ENCODE measurements around the gene PKP4. TPM values are rescaled to one million over a fixed set of nuclear protein-coding genes. Genes with fewer than 3 reads are reported as not detected.

The PKP4 gene, protein sequence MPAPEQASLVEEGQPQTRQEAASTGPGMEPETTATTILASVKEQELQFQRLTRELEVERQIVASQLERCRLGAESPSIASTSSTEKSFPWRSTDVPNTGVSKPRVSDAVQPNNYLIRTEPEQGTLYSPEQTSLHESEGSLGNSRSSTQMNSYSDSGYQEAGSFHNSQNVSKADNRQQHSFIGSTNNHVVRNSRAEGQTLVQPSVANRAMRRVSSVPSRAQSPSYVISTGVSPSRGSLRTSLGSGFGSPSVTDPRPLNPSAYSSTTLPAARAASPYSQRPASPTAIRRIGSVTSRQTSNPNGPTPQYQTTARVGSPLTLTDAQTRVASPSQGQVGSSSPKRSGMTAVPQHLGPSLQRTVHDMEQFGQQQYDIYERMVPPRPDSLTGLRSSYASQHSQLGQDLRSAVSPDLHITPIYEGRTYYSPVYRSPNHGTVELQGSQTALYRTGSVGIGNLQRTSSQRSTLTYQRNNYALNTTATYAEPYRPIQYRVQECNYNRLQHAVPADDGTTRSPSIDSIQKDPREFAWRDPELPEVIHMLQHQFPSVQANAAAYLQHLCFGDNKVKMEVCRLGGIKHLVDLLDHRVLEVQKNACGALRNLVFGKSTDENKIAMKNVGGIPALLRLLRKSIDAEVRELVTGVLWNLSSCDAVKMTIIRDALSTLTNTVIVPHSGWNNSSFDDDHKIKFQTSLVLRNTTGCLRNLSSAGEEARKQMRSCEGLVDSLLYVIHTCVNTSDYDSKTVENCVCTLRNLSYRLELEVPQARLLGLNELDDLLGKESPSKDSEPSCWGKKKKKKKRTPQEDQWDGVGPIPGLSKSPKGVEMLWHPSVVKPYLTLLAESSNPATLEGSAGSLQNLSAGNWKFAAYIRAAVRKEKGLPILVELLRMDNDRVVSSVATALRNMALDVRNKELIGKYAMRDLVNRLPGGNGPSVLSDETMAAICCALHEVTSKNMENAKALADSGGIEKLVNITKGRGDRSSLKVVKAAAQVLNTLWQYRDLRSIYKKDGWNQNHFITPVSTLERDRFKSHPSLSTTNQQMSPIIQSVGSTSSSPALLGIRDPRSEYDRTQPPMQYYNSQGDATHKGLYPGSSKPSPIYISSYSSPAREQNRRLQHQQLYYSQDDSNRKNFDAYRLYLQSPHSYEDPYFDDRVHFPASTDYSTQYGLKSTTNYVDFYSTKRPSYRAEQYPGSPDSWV
- 60.8 TPM for total RNA-seq

DNA sequence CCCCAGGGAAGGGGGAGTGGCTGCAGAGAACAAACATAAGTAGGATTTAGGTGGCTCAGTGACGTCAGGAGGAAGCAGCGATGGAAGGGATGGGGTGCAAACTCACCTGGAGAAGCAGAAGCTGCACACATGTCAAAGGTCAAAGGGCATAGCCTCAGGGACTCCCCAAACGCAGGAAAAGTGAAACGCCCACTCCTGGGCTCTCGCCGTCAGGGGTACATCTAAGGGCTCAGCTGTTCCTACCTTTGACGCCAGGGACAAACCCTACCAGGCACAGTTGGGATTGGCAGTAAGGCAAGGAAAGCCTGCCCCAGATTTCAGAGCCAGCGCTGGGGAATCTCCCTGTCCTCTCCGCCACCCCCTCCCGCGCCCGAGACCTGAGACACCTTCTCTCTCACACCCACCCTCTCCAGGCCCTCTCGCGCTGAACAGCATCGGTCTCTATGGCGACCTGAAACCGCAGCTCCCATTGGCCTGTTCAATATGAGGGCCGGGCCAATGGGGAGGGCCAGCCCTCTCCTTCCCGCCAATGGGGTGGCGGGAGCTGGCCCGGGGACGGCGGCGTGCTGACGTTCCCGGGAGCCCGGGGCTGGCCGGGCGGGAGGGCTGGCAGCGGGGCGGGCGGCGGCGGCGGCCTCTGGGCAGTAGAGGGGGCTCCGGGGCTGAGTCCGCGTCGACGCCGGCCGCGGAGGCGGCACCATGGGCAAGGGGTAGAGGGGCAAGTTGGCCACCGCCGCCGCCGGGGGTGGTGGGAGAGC, at the start of gene PKP4, which contains the start of gene CCDC148:
Gene PKP4 (plus strand): TSS at position 644 of the 758 bp plus-strand sequence. CDS start 76,233 bp downstream, outside the sequence.
Gene CCDC148 (minus strand): TSS at position 445 of the 758 bp plus-strand sequence. CDS start 314 bp downstream, at position 131.
- Histone ChIP-seq H3K4me1 (peaks cover 6% of the 10 kb centered on the region in 2 donors), H3K27me3 (no peaks in the 10 kb centered on the region), H3K36me3 (no peaks in the 10 kb centered on the region), H3K9me3 (no peaks in the 10 kb centered on the region), H3K4me3 (peak within 1 kb of the TSS; percentile 70 to 95), H3K27ac (peak within 1 kb of the TSS; percentile 94 to 96)
- intact Hi-C loops (cut with DNase I): loop anchor here (2.0 to 10.0 kb wide), 5 partner anchors 144 to 1256 kb away; partner anchors contain the start of gene MARCHF7
- TF ChIP-seq, protein P1, sequence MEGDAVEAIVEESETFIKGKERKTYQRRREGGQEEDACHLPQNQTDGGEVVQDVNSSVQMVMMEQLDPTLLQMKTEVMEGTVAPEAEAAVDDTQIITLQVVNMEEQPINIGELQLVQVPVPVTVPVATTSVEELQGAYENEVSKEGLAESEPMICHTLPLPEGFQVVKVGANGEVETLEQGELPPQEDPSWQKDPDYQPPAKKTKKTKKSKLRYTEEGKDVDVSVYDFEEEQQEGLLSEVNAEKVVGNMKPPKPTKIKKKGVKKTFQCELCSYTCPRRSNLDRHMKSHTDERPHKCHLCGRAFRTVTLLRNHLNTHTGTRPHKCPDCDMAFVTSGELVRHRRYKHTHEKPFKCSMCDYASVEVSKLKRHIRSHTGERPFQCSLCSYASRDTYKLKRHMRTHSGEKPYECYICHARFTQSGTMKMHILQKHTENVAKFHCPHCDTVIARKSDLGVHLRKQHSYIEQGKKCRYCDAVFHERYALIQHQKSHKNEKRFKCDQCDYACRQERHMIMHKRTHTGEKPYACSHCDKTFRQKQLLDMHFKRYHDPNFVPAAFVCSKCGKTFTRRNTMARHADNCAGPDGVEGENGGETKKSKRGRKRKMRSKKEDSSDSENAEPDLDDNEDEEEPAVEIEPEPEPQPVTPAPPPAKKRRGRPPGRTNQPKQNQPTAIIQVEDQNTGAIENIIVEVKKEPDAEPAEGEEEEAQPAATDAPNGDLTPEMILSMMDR (IDR thresholded peaks at IDR 0.05): peak in 2 of 3 experiments; percentile 13 to 14
- DNase-seq (ENCODE audit: low spot score in 2 of 2): peak; percentile 78 to 94

DNA sequence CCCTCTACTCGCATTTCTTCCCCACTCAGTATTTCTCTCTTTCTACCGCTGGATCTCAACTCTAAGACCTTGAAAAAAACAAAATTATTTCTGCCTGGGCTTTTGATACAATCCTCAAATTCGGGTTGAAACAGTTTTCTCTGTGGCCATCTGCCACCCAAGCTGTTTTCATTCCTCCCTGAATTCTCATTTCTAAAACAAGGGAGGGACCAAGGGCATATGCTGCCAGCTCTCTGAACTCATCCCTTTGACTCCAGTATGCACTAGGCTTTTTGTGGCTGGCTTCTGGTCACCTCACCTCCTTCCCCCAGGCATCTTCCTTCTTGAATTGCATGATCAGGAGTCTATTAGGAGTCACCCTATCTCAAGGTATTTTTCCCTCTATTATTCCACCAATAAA, 49.7 kb upstream of the PKP4 start:
- peaks cover 0 to 23% of the 10 kb centered on the region in 2 donors for H3K9me3 ChIP-seq
- TF ChIP-seq, protein P1 (IDR thresholded peaks at IDR 0.05): no peak
- no peak overlapping the region for H3K4me3 ChIP-seq
- H3K27me3 ChIP-seq: no peaks in the 10 kb centered on the region
- H3K27ac ChIP-seq: no peak overlapping the region
- intact Hi-C loops (cut with DNase I): no loop called here
- DNase-seq (ENCODE audit: low spot score in 2 of 2): no peak
- no peaks in the 10 kb centered on the region for H3K36me3 ChIP-seq
- H3K4me1 ChIP-seq: no peaks in the 10 kb centered on the region

DNA sequence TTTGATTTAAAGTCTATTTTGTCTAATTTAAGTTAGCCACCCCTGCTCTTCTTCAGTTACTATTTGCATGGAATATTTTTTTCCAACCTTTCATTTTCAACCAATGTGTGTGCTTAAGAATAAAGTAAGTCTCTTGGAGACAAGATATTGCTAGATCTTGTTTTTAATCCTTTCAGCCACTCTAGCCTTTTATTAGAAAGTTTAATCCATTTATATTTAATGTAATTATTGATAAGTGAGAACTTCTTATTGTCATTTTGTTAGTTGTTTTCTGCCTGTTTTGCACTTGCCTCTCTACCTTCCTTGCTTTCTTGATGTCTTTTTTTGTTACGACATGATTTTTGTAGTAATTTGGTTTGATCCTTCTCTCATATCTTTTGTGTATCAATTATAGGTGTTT, 46.6 kb upstream of the PKP4 start:
- H3K36me3 ChIP-seq: no peaks in the 10 kb centered on the region

DNA sequence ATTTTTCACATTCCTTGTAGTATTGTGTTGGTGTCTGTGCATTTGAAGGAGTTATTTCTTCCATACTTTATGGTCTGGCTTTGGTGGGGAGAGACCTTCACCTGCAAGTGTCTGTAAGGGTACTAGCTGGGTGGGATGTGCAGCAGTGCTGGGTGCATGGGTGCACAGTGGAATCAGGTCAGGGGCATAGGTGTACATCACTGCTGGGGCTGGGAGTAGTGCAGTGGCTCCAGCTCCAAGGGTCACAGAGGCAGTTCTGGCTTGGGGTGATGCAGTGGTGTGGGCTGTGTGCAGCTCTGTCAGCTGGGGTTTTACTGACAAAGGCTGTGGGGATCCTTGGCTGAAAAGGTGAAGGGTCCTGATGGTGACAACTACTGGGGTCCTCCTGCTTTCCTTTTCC, 45.0 kb upstream of the PKP4 start:
- no peaks in the 10 kb centered on the region for H3K4me1 ChIP-seq
- H3K27ac ChIP-seq: no peak overlapping the region
- no peak overlapping the region for H3K4me3 ChIP-seq
- DNase-seq (ENCODE audit: low spot score in 2 of 2): no peak
- no peaks in the 10 kb centered on the region for H3K27me3 ChIP-seq
- peaks cover 0 to 32% of the 10 kb centered on the region in 2 donors for H3K9me3 ChIP-seq
- TF ChIP-seq, protein P1 (IDR thresholded peaks at IDR 0.05): no peak
- no peaks in the 10 kb centered on the region for H3K36me3 ChIP-seq
- intact Hi-C loops (cut with DNase I): no loop called here

More for the DNA sequence above, 46.6 kb upstream of the PKP4 start:
- Histone ChIP-seq H3K27me3 (no peaks in the 10 kb centered on the region), H3K4me3 (no peak overlapping the region), H3K27ac (no peak overlapping the region), H3K9me3 (peaks cover 0 to 23% of the 10 kb centered on the region in 2 donors), H3K4me1 (no peaks in the 10 kb centered on the region)
- intact Hi-C loops (cut with DNase I): no loop called here
- no peak for DNase-seq (ENCODE audit: low spot score in 2 of 2)
- TF ChIP-seq, protein P1 (IDR thresholded peaks at IDR 0.05): no peak

Data from ascending aorta (tissue), 2 donors.